22Rv1 (cell line): ENCODE data around the gene GDNF.

Source experiments
- CTCF ChIP-seq: fragments of 450-650 bp; IDR thresholded peaks from 2 replicates; pipeline ENCODE4 v1.5.1; 2017; ENCODE audit warnings: mild to moderate bottlenecking
- ZFX ChIP-seq: fragments of 450-650 bp; IDR thresholded peaks from 2 replicates; pipeline ENCODE4 v1.6.1; 2017; ENCODE audit warnings: antibody characterized with exemption, borderline replicate concordance

GRCh38 chr5:37857696-37858095 lies 17.9 kb upstream of the GDNF start:
- TF ChIP-seq CTCF = no peak
- no peak for TF ChIP-seq ZFX
